Gastroesophageal sphincter (tissue), 3 donors: ENCODE results near the gene AMPD3.

ENCODE experiments used
- CTCF ChIP-seq, 4 experiments: fragments of 200-600 bp in 2 of 4; fragments of 450-650 bp in 2 of 4; sonication (generic) in 1 of 4; IDR thresholded peaks; one replicate each; pipeline ENCODE4 v1.5.1; 2017 to 2019; ENCODE audit warnings: antibody characterized with exemption in 4 of 4, mild to moderate bottlenecking in 2 of 4, moderate library complexity in 2 of 4
- EP300 ChIP-seq: sonication (generic); formaldehyde crosslinking; IDR thresholded peaks from one replicate; pipeline ENCODE4 v1.6.1; 2017; ENCODE audit warnings: antibody characterized with exemption, mild to moderate bottlenecking
- POLR2A ChIP-seq, 2 donors: fragments of 450-650 bp; IDR thresholded peaks; one replicate each; pipeline ENCODE4 v1.6.1; 2017; ENCODE audit warnings: antibody characterized with exemption in 2 of 2, mild to moderate bottlenecking in 2 of 2, moderate library complexity in 1 of 2
- POLR2AphosphoS5 ChIP-seq: sonication (generic); formaldehyde crosslinking; IDR thresholded peaks from one replicate; pipeline ENCODE4 v1.6.1; 2017; ENCODE audit warnings: antibody characterized with exemption

DNA sequence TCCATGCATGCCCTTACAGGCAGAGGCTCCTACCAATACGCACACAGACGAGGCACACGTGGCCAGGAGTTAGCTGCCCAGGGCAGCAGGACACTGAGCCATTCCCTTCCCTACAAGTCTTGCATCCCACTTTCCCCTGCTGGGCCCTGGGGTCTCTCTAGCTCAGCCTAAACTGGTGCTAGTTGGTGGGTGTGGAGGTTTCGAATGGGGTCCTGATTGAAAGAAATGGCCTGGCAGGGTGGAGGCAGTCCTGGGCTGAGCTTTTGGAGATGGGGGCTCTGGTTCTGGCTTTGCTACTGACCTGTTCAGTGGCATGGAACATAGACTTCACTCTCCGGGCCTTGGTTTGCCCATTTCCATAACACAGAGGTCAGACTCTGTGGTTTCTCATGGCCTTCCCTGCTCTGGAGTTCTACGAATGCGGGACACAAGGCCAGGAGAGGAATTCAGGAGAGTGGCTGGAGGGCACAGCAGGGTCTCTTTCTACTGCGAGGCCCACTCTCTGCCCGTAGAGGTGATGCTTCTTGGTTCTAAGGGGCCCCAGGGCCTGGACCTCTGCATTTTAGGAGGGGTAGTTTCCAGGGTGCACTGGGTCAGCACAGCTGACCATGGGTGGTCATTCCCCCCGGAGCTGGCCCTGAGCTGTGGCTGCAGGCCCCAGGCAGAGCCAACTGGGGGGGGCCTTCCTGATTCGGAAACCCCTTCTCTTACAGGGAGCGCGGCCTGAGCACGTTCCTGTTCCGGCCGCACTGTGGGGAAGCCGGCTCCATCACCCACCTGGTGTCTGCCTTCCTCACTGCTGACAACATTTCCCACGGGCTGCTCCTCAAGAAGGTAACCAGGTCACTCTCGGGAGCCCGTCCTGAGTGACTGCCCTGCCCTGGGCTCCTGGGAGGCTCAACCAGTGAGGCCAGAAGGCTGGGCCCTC lies 46.0 kb downstream of the AMPD3 start:
- TF ChIP-seq POLR2A (IDR thresholded peaks at IDR 0.05) = no peak
- no peak for TF ChIP-seq POLR2AphosphoS5
- no peak for TF ChIP-seq CTCF (IDR thresholded peaks at IDR 0.05)
- TF ChIP-seq EP300 = no peak
